Hematopoietic multipotent progenitor cell treated with erythropoietin and hydrocortisone succinate and interleukin-3 and kit ligand, for 8 days (in vitro differentiated cells): ENCODE results near the gene STC2.
"Not testable (repeated sequence)": the region's sequence is repeated elsewhere in the genome, so short reads cannot be mapped to it uniquely, and the experiment has no call there.

Experiments
- DNase-seq: peaks from one replicate; pipeline ENCODE4 v3.0.0-alpha.2; 2015

STC2 gene

GRCh38 chr5:173327948-173328843, at the start of gene STC2:
STC2 (minus strand) TSS chr5:173328414; CDS start chr5:173328193, 221 bp downstream.
- no peak for DNase-seq

- no peak for DNase-seq
Measured at GRCh38 chr5:173371400-173371799, 43.2 kb upstream of the STC2 start.

- DNase-seq, result not testable (repeated sequence)
Measured at GRCh38 chr5:173363406-173363805, 35.2 kb upstream of the STC2 start.

GRCh38 chr5:173355561-173355960, 27.3 kb upstream of the STC2 start:
- no peak for DNase-seq

GRCh38 chr5:173354645-173355044, 26.4 kb upstream of the STC2 start:
- DNase-seq, result no peak

GRCh38 chr5:173352366-173353349, 24.4 kb upstream of the STC2 start:
- no peak for DNase-seq

- no peak for DNase-seq
Measured at GRCh38 chr5:173342813-173343755, 14.9 kb upstream of the STC2 start.

- no peak for DNase-seq
Measured at GRCh38 chr5:173341961-173342430, 13.8 kb upstream of the STC2 start.

GRCh38 chr5:173340984-173341383, 12.8 kb upstream of the STC2 start:
- DNase-seq, result no peak

- no peak for DNase-seq
Measured at GRCh38 chr5:173340451-173340850, 12.2 kb upstream of the STC2 start.

- DNase-seq, result no peak
Measured at GRCh38 chr5:173339286-173339685, 11.1 kb upstream of the STC2 start.

- DNase-seq, result no peak
Measured at GRCh38 chr5:173338380-173339015, 10.3 kb upstream of the STC2 start.

- DNase-seq, result no peak
Measured at GRCh38 chr5:173334808-173335207, 6.6 kb upstream of the STC2 start.

GRCh38 chr5:173333925-173334661, 5.9 kb upstream of the STC2 start:
- no peak for DNase-seq

- DNase-seq, result peak; percentile 82
Measured at GRCh38 chr5:173331956-173332479, 3.8 kb upstream of the STC2 start.

- no peak for DNase-seq
Measured at GRCh38 chr5:173331287-173331686, 3.1 kb upstream of the STC2 start.

GRCh38 chr5:173330338-173331206, 2.4 kb upstream of the STC2 start:
- no peak for DNase-seq

GRCh38 chr5:173329491-173330337, 1.5 kb upstream of the STC2 start:
- no peak for DNase-seq
